GM23338 (cell line): Measurements from ENCODE around the gene METTL2B. TPM values are rescaled to one million over a fixed set of nuclear protein-coding genes. Genes with fewer than 3 reads are reported as not detected.
"Not testable (repeated sequence)": the region's sequence is repeated elsewhere in the genome, so short reads cannot be mapped to it uniquely, and the experiment has no call there.

Source experiments
- ATAC-seq: fragments of 200-7000 bp; cut with Tn5 transposase; 3 replicates; pipeline ENCODE4 v1.9.1; 2020
- DNase-seq: peaks from one replicate; pipeline ENCODE4 v3.0.0-alpha.2; 2015; ENCODE audit warnings: low spot score
- H2AFZ ChIP-seq: fragments of 200-600 bp; sonication (generic); 2 replicates; pipeline ENCODE4 v1.8.0; 2016; ENCODE audit warnings: antibody characterized with exemption, mild to moderate bottlenecking, moderate library complexity
- H3F3A ChIP-seq: fragments of 200-600 bp; sonication (generic); replicated peaks from 2 replicates; pipeline ENCODE4 v1.8.0; 2017; ENCODE audit warnings: antibody characterized with exemption, mixed run types, low read depth
- H3K27ac ChIP-seq: fragments of 200-600 bp; sonication (generic); 2 replicates; pipeline ENCODE4 v1.6.1; 2016; ENCODE audit warnings: low read depth
- H3K27me3 ChIP-seq: fragments of 200-600 bp; sonication (generic); 2 replicates; pipeline ENCODE4 v1.8.0; 2016; ENCODE audit warnings: mild to moderate bottlenecking, mixed run types, moderate library complexity; ENCODE audit not compliant: insufficient read depth
- H3K36me3 ChIP-seq: fragments of 200-600 bp; sonication (generic); 2 replicates; pipeline ENCODE4 v1.8.0; 2016; ENCODE audit warnings: mild to moderate bottlenecking; ENCODE audit not compliant: insufficient read depth
- H3K4me1 ChIP-seq: fragments of 200-600 bp; sonication (generic); 2 replicates; pipeline ENCODE4 v1.8.0; 2016; ENCODE audit warnings: mild to moderate bottlenecking, moderate library complexity; ENCODE audit not compliant: insufficient read depth
- H3K4me2 ChIP-seq: fragments of 200-600 bp; sonication (generic); 2 replicates; pipeline ENCODE4 v1.7.1; 2017; ENCODE audit warnings: mixed run types
- H3K4me3 ChIP-seq: fragments of 200-600 bp; sonication (generic); 2 replicates; pipeline ENCODE4 v1.6.1; 2016; ENCODE audit warnings: mixed run types
- H3K79me2 ChIP-seq: fragments of 200-600 bp; sonication (generic); replicated peaks from 2 replicates; pipeline ENCODE4 v1.8.0; 2017; ENCODE audit warnings: mild to moderate bottlenecking; ENCODE audit not compliant: insufficient read depth
- H3K9me2 ChIP-seq: fragments of 200-600 bp; sonication (generic); 2 replicates; pipeline ENCODE4 v1.8.0; 2017; ENCODE audit not compliant: insufficient read depth
- H4K20me1 ChIP-seq: fragments of 200-600 bp; sonication (generic); replicated peaks from 2 replicates; pipeline ENCODE4 v1.8.0; 2017; ENCODE audit warnings: mild to moderate bottlenecking; ENCODE audit not compliant: insufficient read depth
- H3K27ac Mint-ChIP-seq: 2 replicates; pipeline ENCODE4 v1.8.0; 2020; ENCODE audit warnings: inconsistent platforms, mild to moderate bottlenecking, moderate library complexity, mixed read lengths
- H3K27me3 Mint-ChIP-seq: 3 replicates; pipeline ENCODE4 v1.8.0; 2022; ENCODE audit warnings: low read depth, mild to moderate bottlenecking, moderate library complexity, mixed read lengths, inconsistent platforms; ENCODE audit not compliant: insufficient read depth, poor library complexity
- H3K36me3 Mint-ChIP-seq: 3 replicates; pipeline ENCODE4 v1.8.0; 2021; ENCODE audit warnings: low read depth, mild to moderate bottlenecking, inconsistent platforms, moderate library complexity, mixed read lengths
- H3K4me1 Mint-ChIP-seq: 3 replicates; pipeline ENCODE4 v1.8.0; 2020; ENCODE audit warnings: mild to moderate bottlenecking, inconsistent platforms, mixed read lengths
- H3K4me3 Mint-ChIP-seq: 3 replicates; pipeline ENCODE4 v1.8.0; 2021; ENCODE audit warnings: moderate library complexity, mild to moderate bottlenecking, inconsistent platforms, mixed read lengths
- H3K9me3 Mint-ChIP-seq: 3 replicates; pipeline ENCODE4 v1.8.0; 2020; ENCODE audit warnings: moderate library complexity, mild to moderate bottlenecking, inconsistent platforms, mixed read lengths
- POLR2AphosphoS5 ChIP-seq: IDR thresholded peaks from 2 replicates; pipeline ENCODE4 v1.6.1; 2016; ENCODE audit warnings: antibody characterized with exemption, low read depth
- REST ChIP-seq: IDR thresholded peaks from one replicate; pipeline ENCODE4 v1.6.1; 2018; ENCODE audit warnings: antibody characterized with exemption; ENCODE audit not compliant: unreplicated experiment
- polyA plus RNA-seq: library from polyadenylated mRNA; unstranded; fragments of >200 nt; fragmentation: Nextera tagmentation; extraction: Ambion mirVana; gene quantifications from 2 replicates; pipeline ENCODE4 v1.2.1, GENCODE V29; 2016
- total RNA-seq: library from RNA; depleted of rRNA; stranded (reverse); fragments of >200 nt; shearing (Covaris generic); gene quantifications from 2 replicates; pipeline ENCODE4 v1.2.3, GENCODE V29; 2014

The METTL2B gene
- total and polyA plus RNA-seq, 2 experiments from 2014 or later, result 21.2 to 48.3 TPM

GRCh38 chr7:128530855-128531104 is 54.2 kb downstream of the METTL2B start (continued):
- TF ChIP-seq REST, result no peak

DNA sequence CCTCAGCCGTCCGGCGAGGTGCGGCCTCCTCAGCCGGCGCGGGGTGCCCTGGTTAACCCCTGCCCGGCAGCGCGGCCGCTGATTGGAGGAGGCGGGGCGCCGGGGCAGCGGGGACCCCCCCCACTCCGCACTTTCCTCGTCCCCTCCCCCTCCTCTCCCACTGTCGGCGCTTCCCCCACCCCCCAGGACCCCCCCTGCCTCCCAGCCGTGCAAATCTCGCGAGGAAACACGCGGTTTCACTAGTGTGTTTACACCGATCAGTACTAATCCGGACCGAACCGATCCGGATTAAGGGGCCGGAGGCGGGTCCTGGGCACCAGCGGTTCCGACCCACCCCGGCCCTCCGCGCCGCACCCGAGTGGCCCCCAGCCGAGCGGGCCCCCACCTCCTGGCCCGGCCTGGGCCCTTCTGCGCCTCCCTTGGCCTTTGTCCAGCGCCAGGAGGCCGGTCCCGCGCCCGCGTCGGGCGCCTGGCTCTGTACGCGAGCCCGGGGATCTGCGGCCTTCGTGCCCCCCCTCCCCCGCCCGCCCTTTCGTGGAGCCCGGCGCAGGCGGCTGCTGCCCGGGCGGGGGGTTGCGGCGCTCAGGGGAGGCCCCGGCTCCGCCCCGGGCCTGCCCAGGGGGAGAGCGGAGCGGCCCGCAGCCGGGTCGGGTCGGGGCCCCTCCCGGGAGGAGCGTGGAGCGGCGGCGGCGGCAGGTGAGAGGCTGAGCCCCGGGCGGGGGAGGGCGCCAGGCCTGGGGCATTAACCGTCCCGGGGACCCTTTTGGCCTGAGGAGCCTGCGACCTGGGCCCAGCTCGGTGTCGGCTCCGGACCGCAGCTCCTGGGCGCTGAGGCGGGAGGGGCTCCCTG is 54.8 kb downstream of the METTL2B start:
- DNase-seq (peak; percentile 91), ATAC-seq (peak; percentile 80)
- H3K9me2 ChIP-seq, H3K27me3 Mint-ChIP-seq, H3K27me3 ChIP-seq, H3K9me3 Mint-ChIP-seq, H3K4me1 ChIP-seq, H4K20me1 ChIP-seq, H3K36me3 ChIP-seq, H3F3A ChIP-seq, H2AFZ ChIP-seq, H3K27ac Mint-ChIP-seq: not testable (repeated sequence)
- Histone ChIP-seq H3K27ac (0 out of 2 replicates have a peak overlapping the region, but pooled peaks have one; percentile 63), H3K4me3 (peak overlapping the region; percentile 89), H3K4me2 (peak overlapping the region; percentile 78; the same call in 1 of the 2 replicates), H3K79me2 (peaks cover 44% of the 10 kb centered on the region)
- Mint-ChIP-seq H3K36me3 (peaks cover 25% of the 10 kb centered on the region), H3K4me1 (peaks cover 17% of the 10 kb centered on the region), H3K4me3 (peak overlapping the region; percentile 61; the same call in 2 of the 3 replicates)
- TF ChIP-seq POLR2AphosphoS5, result 0 out of 2 replicates have a peak, but pooled peaks have one; percentile 49

DNA sequence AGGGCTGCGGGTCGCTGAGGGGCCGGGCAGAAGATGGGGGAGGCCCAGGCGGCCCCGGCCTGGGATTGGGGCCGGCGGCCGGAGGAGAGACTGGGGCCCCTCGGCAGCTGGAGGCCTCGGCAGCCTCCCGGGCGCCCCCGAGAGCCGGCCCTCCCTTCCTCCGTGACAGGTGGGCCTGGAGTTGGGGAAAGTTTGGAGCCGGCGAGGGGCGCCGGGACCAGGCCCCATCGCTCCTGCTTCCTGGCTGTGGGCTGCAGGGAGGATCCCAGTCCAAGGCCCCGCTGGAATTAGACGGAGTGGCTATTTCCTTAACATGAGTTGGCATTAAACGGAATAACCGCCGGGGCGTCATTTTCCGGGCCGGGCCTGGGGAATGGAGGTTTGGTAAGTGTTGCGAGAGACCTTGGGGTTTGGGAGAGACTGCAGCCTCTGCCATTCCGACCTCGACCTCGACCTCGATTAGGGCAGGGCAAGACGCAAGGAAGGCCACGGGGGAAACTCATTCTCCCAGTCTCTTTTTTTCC is 55.5 kb downstream of the METTL2B start:
- Mint-ChIP-seq H3K4me3 (peak overlapping the region; percentile 94), H3K4me1 (peaks cover 17% of the 10 kb centered on the region), H3K27ac (peak overlapping the region; percentile 97), H3K36me3 (peaks cover 28% of the 10 kb centered on the region)
- H3F3A ChIP-seq, H3K27me3 Mint-ChIP-seq, H3K36me3 ChIP-seq, H3K9me2 ChIP-seq, H3K4me1 ChIP-seq, H3K9me3 Mint-ChIP-seq, H3K27me3 ChIP-seq, H4K20me1 ChIP-seq: not testable (repeated sequence)
- peak overlapping the region; percentile 85 for H3K27ac ChIP-seq
- peak overlapping the region; percentile 78 for H3K4me2 ChIP-seq
- H3K4me3 ChIP-seq, result peak overlapping the region; percentile 89
- H2AFZ ChIP-seq, result 0 out of 2 replicates have a peak overlapping the region, but pooled peaks have one; percentile 8
- H3K79me2 ChIP-seq, result peaks cover 51% of the 10 kb centered on the region
- peak; percentile 13 for ATAC-seq
- peak; percentile 47 for DNase-seq

- H3K27ac Mint-ChIP-seq, result not testable (repeated sequence)
Observed at GRCh38 chr7:128532956-128533355, 56.4 kb downstream of the METTL2B start.

More at GRCh38 chr7:128532956-128533355, 56.4 kb downstream of the METTL2B start:
- not testable (repeated sequence) for H3K27ac ChIP-seq, H3K9me2 ChIP-seq, H3K9me3 Mint-ChIP-seq, H3K27me3 ChIP-seq, H3K4me1 ChIP-seq, H2AFZ ChIP-seq, DNase-seq, ATAC-seq, H3F3A ChIP-seq, H3K36me3 ChIP-seq, H3K27me3 Mint-ChIP-seq, H4K20me1 ChIP-seq
- Mint-ChIP-seq H3K4me3 (peak overlapping the region; percentile 94), H3K4me1 (peaks cover 17% of the 10 kb centered on the region), H3K36me3 (peaks cover 30% of the 10 kb centered on the region)
- H3K4me3 ChIP-seq, result peak overlapping the region; percentile 89
- peak overlapping the region; percentile 78 for H3K4me2 ChIP-seq
- H3K79me2 ChIP-seq, result peaks cover 57% of the 10 kb centered on the region
